ENCODE data around the gene STRBP. TPM values are rescaled to one million over a fixed set of nuclear protein-coding genes. Genes with fewer than 3 reads are reported as not detected.

The STRBP gene
- total and polyA plus RNA-seq, 9 of the 15 experiments (the other 6 are each of a cell fraction or from before 2014, with no cell fraction given): 27.7 to 84.0 (median 70.2) TPM

DNA sequence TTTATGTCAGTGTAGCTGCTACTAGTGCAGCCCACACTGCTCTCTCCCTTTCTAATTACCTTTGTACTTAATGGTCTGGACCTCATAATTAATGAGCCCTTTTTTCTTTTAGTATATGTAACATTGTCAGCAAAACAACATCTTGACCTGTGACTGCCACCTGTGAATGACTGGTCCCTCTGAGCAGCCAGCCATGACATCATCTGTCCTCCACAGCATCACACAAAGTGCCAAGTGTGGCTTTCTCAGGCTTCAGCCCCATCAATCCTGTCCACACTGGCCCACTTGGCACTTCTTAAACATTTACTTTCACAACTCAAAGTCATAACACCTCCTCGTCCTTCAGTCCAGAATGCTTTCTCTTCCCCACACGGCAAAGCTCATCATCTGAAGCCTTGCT, 130.2 kb downstream of the STRBP start:
- H2AFZ ChIP-seq (ENCODE audit: low read depth, low read length): no peak overlapping the region
- H3K4me1 ChIP-seq (replicated peaks in 1 of 2; ENCODE audit: control insufficient read depth in 2 of 2, insufficient read depth in 2 of 2, low read length in 2 of 2): no peaks in the 10 kb centered on the region
- H3K9me3 ChIP-seq (replicated peaks; ENCODE audit: control insufficient read depth, insufficient read depth, low read depth, low read length): no peaks in the 10 kb centered on the region
- CTCF ChIA-PET (ENCODE audit: low intra/inter-chr PET ratio): no interaction called here
- H3K9ac ChIP-seq (ENCODE audit: insufficient read depth in 1 of 2, low read depth in 2 of 2, low read length in 2 of 2): no peak overlapping the region
- ATAC-seq (no peak), FAIRE-seq (no peak), DNase-seq (ENCODE audit: extremely low read depth in 1 of 4, low spot score in 3 of 4) (no peak)
- BruUV-seq (replicated peaks): no TSS peak
- H3K9me1 ChIP-seq (ENCODE audit: control insufficient read depth, insufficient read depth, low read length): no peaks in the 10 kb centered on the region
- peaks cover 42% of the 10 kb centered on the region for H3K36me3 ChIP-seq (ENCODE audit: control insufficient read depth, insufficient read depth, low read length)
- POLR2A ChIA-PET: interaction anchor here (0.5 to 0.8 kb wide), 5 partner anchors 11 to 1458 kb away, joined by 3 to 4 read pairs (median 3); no protein-coding TSS in a partner anchor
- in situ Hi-C loops (cut with MboI): no loop called here
- no peak overlapping the region for H3K4me3 ChIP-seq
- WGBS (ENCODE audit: insufficient coverage, low coverage, missing lambda C conversion rate): 77% methylated on average over 2 of the region's 2 CpGs
- no peaks in the 10 kb centered on the region for H3K27me3 ChIP-seq (ENCODE audit: control insufficient read depth in 2 of 2, insufficient read depth in 2 of 2, low read length in 2 of 2)
- intact Hi-C loops (cut with micrococcal nuclease): no loop called here
- H3K4me2 ChIP-seq (ENCODE audit: insufficient read depth, low read length): no peak overlapping the region
- H3K27ac ChIP-seq (ENCODE audit: extremely low read depth, low read depth, low read length): no peak overlapping the region
- H3K79me2 ChIP-seq (ENCODE audit: control insufficient read depth, insufficient read depth, low read length): no peaks in the 10 kb centered on the region
- no peaks in the 10 kb centered on the region for H4K20me1 ChIP-seq (replicated peaks; ENCODE audit: control insufficient read depth, insufficient read depth, low read length)
- TF ChIP-seq, protein P1, sequence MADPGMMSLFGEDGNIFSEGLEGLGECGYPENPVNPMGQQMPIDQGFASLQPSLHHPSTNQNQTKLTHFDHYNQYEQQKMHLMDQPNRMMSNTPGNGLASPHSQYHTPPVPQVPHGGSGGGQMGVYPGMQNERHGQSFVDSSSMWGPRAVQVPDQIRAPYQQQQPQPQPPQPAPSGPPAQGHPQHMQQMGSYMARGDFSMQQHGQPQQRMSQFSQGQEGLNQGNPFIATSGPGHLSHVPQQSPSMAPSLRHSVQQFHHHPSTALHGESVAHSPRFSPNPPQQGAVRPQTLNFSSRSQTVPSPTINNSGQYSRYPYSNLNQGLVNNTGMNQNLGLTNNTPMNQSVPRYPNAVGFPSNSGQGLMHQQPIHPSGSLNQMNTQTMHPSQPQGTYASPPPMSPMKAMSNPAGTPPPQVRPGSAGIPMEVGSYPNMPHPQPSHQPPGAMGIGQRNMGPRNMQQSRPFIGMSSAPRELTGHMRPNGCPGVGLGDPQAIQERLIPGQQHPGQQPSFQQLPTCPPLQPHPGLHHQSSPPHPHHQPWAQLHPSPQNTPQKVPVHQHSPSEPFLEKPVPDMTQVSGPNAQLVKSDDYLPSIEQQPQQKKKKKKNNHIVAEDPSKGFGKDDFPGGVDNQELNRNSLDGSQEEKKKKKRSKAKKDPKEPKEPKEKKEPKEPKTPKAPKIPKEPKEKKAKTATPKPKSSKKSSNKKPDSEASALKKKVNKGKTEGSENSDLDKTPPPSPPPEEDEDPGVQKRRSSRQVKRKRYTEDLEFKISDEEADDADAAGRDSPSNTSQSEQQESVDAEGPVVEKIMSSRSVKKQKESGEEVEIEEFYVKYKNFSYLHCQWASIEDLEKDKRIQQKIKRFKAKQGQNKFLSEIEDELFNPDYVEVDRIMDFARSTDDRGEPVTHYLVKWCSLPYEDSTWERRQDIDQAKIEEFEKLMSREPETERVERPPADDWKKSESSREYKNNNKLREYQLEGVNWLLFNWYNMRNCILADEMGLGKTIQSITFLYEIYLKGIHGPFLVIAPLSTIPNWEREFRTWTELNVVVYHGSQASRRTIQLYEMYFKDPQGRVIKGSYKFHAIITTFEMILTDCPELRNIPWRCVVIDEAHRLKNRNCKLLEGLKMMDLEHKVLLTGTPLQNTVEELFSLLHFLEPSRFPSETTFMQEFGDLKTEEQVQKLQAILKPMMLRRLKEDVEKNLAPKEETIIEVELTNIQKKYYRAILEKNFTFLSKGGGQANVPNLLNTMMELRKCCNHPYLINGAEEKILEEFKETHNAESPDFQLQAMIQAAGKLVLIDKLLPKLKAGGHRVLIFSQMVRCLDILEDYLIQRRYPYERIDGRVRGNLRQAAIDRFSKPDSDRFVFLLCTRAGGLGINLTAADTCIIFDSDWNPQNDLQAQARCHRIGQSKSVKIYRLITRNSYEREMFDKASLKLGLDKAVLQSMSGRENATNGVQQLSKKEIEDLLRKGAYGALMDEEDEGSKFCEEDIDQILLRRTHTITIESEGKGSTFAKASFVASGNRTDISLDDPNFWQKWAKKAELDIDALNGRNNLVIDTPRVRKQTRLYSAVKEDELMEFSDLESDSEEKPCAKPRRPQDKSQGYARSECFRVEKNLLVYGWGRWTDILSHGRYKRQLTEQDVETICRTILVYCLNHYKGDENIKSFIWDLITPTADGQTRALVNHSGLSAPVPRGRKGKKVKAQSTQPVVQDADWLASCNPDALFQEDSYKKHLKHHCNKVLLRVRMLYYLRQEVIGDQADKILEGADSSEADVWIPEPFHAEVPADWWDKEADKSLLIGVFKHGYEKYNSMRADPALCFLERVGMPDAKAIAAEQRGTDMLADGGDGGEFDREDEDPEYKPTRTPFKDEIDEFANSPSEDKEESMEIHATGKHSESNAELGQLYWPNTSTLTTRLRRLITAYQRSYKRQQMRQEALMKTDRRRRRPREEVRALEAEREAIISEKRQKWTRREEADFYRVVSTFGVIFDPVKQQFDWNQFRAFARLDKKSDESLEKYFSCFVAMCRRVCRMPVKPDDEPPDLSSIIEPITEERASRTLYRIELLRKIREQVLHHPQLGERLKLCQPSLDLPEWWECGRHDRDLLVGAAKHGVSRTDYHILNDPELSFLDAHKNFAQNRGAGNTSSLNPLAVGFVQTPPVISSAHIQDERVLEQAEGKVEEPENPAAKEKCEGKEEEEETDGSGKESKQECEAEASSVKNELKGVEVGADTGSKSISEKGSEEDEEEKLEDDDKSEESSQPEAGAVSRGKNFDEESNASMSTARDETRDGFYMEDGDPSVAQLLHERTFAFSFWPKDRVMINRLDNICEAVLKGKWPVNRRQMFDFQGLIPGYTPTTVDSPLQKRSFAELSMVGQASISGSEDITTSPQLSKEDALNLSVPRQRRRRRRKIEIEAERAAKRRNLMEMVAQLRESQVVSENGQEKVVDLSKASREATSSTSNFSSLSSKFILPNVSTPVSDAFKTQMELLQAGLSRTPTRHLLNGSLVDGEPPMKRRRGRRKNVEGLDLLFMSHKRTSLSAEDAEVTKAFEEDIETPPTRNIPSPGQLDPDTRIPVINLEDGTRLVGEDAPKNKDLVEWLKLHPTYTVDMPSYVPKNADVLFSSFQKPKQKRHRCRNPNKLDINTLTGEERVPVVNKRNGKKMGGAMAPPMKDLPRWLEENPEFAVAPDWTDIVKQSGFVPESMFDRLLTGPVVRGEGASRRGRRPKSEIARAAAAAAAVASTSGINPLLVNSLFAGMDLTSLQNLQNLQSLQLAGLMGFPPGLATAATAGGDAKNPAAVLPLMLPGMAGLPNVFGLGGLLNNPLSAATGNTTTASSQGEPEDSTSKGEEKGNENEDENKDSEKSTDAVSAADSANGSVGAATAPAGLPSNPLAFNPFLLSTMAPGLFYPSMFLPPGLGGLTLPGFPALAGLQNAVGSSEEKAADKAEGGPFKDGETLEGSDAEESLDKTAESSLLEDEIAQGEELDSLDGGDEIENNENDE (IDR thresholded peaks at IDR 0.05; ENCODE audit: low read depth, low read length): no peak
- TF ChIP-seq PTRF (tag; IDR thresholded peaks at IDR 0.05) (no peak), TAF7 (tag; IDR thresholded peaks at IDR 0.05) (no peak)

Data from K562 (cell line).